Measurements from ENCODE around the gene PDCD6IP. TPM values are rescaled to one million over a fixed set of nuclear protein-coding genes. Genes with fewer than 3 reads are reported as not detected.
"Not testable (repeated sequence)": the region's sequence is repeated elsewhere in the genome, so short reads cannot be mapped to it uniquely, and the experiment has no call there.

The PDCD6IP gene, protein sequence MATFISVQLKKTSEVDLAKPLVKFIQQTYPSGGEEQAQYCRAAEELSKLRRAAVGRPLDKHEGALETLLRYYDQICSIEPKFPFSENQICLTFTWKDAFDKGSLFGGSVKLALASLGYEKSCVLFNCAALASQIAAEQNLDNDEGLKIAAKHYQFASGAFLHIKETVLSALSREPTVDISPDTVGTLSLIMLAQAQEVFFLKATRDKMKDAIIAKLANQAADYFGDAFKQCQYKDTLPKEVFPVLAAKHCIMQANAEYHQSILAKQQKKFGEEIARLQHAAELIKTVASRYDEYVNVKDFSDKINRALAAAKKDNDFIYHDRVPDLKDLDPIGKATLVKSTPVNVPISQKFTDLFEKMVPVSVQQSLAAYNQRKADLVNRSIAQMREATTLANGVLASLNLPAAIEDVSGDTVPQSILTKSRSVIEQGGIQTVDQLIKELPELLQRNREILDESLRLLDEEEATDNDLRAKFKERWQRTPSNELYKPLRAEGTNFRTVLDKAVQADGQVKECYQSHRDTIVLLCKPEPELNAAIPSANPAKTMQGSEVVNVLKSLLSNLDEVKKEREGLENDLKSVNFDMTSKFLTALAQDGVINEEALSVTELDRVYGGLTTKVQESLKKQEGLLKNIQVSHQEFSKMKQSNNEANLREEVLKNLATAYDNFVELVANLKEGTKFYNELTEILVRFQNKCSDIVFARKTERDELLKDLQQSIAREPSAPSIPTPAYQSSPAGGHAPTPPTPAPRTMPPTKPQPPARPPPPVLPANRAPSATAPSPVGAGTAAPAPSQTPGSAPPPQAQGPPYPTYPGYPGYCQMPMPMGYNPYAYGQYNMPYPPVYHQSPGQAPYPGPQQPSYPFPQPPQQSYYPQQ
- total RNA-seq, result 128 TPM
- long read RNA-seq, full-length matches to known transcripts, result 37 of 42 reads
- long read RNA-seq, partial matches to known transcripts, result 1 of 42 reads
- long read RNA-seq, other reads (novel, unspliced or antisense), result 4 of 42 reads

DNA sequence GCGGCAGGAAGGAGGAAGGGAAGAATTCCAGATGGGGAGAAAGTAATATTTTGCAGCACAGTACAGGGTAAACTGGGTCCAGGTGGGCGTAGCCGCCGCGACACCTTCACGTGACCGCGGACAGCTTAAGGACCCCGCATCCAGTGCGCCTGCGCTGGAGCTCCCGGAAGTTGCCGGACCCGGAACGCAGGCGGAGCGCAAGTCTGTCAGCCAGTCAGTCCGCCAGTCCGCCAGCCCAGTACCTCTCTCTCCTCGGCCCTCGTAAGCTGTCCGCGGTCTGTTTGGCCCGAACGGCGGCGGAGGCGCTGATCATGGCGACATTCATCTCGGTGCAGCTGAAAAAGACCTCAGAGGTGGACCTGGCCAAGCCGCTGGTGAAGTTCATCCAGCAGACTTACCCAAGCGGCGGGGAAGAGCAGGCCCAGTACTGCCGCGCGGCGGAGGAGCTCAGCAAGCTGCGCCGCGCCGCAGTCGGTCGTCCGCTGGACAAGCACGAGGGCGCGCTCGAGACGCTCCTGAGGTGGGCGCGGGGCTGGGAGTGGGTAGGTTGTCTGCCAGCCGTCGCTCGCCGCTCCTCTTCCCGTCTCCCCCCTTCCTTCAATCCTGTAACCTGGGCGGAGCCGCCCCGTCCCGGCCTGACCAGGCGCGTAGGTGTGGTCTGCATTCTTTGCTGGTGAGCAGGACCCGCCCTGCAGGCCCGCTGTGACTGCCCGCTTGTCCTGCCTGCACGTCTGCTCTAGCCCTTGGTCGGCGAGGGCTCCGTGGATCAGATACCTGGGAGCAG lies at the start of gene PDCD6IP:
Gene PDCD6IP (plus strand): TSS at position 213 of the 784 bp plus-strand sequence. CDS start 99 bp downstream, at position 312.
- intact Hi-C loops (cut with DNase I), result loop anchor here (5.0 kb wide), 1 partner anchor 81 kb away; the partner anchor contains the start of gene CLASP2
- ATAC-seq (peak; percentile 94), DNase-seq (ENCODE audit: missing footprints) (peak; percentile 97)

DNA sequence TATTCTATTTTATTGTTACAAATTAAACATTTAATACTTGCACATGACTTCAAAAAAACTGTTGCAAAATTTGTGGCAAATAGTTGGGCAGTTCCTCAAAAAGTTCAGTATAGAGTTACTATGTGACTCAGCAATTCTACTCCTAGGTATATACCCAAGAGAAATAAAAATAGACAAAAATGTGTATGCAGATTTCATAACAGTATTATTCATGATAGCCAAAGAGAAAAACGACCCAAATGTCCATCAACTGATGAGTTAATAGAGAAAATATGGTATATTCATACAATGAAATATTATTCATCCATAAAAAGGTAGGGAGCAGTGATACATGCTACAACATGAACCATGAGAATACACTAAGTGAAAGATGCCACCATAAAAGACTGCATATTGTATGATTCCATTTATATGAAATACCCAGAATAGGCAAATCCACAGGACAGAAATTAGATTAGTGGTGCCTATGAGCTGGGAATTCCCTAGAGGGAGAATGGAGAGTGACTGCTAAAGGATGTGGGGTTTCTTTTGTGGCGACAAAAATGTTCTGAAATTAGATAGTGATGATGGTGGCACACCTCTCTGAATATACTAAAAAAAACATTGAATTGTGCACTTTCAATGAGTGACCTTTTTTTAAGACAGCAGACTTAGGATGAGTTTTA lies 48.8 kb upstream of the PDCD6IP start:
- no peak for DNase-seq (ENCODE audit: missing footprints)
- ATAC-seq, result no peak
- intact Hi-C loops (cut with DNase I), result no loop called here

DNA sequence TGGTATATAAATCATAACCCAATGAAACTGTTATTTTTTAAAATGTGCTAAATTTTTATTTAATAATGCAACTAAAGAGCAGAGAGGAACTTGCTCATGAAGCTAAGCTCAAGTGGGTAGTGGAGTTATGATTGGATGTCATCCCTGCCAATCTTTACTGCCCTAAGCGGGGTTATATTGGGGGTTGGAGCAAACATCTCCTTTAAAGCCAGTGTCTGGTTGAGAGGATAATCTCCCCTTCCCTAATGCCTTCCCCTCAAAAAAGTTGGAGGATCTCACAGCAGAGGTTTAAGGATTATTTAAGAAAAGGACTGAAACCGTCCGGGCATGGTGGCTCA lies 48.2 kb upstream of the PDCD6IP start:
- no peak for ATAC-seq
- intact Hi-C loops (cut with DNase I), result no loop called here
- DNase-seq (ENCODE audit: missing footprints), result no peak

DNA sequence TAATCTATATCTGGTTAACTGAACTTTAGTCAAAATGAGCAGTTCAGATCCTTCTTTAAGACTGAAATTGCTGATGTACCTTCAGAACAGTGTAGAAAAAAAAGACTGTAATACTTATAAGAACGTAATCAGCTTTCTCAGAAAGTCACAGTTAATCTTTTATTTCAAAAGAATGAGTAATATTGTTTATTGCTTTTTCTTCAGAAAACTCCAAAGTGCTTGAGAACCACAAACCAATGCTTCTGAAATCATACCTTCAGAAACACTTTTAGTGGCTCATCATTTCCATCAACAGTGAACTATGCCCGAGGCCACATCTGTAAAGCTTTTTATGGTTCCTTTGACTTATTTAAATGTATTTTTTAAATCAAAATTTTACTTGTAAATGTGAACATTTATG lies 47.1 kb upstream of the PDCD6IP start:
- ATAC-seq (no peak), DNase-seq (ENCODE audit: missing footprints) (no peak)
- intact Hi-C loops (cut with DNase I), result no loop called here

DNA sequence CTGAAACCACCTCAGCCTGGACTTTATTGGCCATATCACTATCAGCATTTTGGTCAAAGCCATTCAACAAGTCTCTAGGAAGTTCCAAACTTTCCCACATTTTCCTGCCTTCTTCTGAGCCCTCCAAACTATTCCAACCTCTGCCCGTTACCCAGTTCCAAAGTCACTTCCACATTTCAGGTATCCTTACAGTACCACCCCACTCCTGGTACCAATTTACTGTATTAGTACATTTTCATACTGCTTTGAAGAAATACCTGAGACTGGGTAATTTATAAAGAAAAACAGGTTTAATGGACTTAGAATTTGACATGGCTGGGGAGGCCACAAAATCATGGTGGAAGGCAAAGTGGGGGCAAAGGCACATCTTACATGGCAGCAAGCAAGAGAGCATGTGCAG lies 44.0 kb upstream of the PDCD6IP start:
- intact Hi-C loops (cut with DNase I); ATAC-seq; DNase-seq (ENCODE audit: missing footprints): not testable (repeated sequence)

DNA sequence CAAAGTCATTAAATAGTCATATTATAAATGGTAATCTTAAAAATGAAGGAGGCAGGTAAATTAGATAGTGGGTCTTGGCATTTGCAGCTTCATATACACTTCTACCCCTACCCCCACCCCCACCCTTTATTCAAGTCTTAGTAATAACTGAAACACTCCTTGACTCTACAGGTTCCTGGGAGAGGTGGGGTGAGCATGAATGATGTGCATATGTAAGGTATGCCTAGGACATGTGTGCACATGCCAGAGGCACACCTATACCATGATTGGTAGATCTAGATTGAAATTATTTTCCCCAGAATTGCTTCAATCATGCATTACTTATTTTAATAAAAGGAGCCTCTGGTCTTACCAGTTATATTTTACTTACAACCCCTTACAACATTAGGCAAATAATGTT lies 40.1 kb upstream of the PDCD6IP start:
- no peak for DNase-seq (ENCODE audit: missing footprints)
- no peak for ATAC-seq
- intact Hi-C loops (cut with DNase I), result no loop called here

DNA sequence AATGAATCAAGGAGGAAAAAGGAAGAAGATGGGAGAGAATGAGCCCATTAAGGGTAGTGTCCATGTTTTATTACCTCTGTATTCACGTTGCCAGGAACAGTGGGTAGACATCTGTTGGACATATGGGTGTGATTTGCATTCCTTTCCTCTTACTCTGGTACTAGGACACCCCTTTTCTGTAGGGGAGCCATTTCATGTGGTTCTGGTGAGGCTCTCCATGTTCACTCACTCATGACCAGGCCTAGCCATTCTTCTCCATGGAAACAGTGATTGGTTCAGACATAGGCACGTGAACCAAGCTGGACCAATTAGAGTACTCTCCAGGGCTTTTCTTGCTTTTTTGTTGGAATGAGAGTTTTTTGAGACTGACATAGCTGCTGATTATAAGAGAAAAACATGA lies 39.6 kb upstream of the PDCD6IP start:
- intact Hi-C loops (cut with DNase I), result no loop called here
- DNase-seq (ENCODE audit: missing footprints) (no peak), ATAC-seq (no peak)

DNA sequence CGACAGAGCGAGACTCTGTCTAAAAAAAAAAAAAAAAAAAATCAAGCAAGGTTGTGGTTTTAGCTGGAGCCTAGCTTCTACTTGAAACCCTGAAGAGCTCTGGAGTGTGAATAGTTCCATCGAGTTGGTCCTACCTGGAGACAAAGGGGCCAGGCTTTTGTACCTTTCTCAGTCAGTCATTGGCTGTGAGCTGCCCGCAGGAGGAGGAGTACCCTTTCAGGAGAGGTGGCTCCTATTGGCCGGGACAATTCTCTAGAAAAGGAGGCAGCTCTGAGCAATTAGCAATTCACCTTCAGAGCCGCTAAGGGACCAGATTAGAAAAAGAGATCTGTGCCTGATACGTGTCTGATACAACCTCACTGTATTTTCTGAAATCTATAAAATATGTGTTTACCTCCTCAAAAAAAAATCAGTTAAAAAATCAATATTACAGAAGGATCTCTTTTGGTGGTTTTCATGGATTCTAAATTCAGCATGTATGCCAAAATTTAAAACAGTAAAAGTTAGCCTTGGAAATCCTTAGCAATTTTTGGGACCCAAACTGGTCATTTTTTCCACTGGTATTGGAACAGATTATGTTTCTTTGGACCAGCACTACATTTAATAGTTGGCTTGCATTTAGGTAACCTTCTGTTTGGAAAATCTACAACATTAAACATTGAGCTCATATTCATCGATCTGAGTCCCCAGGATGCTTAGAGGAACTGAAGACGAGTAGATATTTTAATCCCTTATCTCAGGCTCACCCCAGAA lies 29.7 kb upstream of the PDCD6IP start:
- intact Hi-C loops (cut with DNase I), result no loop called here
- DNase-seq (ENCODE audit: missing footprints) (no peak), ATAC-seq (no peak)

DNA sequence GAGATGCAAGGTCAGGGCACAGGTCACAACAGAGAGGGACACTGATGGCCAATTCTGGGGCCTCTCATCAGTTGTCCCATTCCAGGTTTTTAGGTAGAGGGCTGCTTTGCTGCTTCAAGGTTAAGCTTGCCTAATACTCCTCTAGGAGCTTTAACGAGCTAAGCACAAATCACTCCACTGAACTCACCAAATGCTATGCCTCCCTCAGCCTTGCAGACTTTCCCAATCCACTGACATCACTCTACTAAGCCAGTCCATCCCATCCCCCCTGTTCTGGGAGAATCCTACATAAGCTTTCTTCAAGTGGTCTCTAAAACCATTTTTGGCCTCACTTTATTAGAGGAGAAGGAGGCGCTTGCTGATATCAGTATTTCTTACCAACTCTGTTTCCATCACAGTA lies 24.8 kb upstream of the PDCD6IP start:
- no peak for DNase-seq (ENCODE audit: missing footprints)
- no peak for ATAC-seq
- intact Hi-C loops (cut with DNase I), result no loop called here

DNA sequence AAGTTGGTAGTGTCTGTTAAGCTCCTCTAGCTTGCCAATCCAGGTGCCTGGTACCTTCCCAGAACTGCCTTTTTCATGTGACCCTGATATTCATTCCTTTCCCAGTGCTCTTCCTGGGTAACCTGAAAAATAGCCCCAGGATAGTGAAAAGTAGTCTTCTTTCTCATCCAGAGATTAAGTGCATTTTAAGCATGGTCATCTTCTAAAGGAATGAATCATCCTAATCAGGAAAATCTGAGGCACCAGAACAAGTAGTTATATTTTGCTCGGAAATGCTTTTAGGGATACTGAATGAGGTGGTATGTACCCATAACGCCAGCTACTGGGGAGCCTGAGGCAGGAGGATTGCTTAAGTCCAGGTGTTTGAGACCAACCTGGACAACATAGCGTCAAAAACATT lies 23.1 kb upstream of the PDCD6IP start:
- intact Hi-C loops (cut with DNase I), result no loop called here
- ATAC-seq (no peak), DNase-seq (ENCODE audit: missing footprints) (no peak)

DNA sequence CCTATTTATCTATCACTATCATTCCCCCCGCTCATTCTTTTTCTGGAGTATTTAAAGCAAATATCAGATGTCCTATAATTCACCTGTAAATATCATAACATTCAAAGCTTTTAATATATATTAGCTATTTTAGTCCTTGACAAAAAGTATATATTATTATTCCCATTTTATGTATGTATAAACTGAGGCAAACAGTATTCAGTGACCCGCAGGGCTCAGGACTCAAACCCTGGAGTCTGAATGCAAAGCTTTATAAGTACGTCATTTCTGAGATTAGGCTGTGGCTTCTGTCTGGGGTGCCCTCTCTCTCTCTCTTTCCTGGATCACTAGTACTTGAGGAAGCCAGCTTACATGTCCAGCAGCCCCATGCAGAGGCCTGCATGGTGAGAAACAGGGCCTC lies 20.4 kb upstream of the PDCD6IP start:
- ATAC-seq (no peak), DNase-seq (ENCODE audit: missing footprints) (no peak)
- intact Hi-C loops (cut with DNase I), result no loop called here

DNA sequence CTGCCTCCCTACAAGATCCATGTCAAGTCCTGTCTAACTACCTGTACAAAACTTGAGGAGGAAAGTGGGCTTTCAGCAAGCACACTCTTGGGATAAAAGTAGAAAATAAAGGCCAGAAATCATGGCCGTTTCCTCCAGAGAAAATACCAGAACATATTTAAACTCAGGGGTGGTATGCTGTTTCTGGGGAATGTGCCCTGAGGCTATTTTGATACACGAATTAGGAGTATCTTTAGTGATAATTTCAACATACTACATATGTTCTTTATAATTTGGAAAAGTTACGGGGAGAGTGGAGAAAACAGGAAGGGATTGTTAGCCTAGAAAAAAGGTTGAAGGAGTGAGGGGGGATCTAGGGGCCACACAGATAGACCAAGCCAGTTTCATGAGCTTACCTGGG lies 18.7 kb upstream of the PDCD6IP start:
- DNase-seq (ENCODE audit: missing footprints) (no peak), ATAC-seq (no peak)
- intact Hi-C loops (cut with DNase I), result no loop called here

DNA sequence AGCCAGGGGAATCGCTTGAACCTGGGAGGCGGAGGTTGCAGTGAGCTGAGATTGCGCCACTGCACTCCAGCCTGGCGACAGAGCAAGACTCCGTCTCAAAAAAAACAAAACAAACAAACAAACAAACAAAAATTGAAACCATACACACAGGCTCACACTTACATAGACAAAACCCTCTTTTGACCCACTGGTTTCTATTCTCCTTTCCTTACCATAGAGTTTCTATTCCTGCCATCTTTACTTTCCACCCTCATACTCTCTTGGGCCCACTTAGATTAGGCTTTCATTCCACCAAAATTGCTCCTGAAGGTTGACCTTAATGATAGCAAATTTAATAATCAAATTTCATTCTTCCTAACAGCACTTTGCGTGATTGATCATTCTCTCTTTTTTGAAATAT lies 17.0 kb upstream of the PDCD6IP start:
- intact Hi-C loops (cut with DNase I); DNase-seq (ENCODE audit: missing footprints); ATAC-seq: not testable (repeated sequence)

DNA sequence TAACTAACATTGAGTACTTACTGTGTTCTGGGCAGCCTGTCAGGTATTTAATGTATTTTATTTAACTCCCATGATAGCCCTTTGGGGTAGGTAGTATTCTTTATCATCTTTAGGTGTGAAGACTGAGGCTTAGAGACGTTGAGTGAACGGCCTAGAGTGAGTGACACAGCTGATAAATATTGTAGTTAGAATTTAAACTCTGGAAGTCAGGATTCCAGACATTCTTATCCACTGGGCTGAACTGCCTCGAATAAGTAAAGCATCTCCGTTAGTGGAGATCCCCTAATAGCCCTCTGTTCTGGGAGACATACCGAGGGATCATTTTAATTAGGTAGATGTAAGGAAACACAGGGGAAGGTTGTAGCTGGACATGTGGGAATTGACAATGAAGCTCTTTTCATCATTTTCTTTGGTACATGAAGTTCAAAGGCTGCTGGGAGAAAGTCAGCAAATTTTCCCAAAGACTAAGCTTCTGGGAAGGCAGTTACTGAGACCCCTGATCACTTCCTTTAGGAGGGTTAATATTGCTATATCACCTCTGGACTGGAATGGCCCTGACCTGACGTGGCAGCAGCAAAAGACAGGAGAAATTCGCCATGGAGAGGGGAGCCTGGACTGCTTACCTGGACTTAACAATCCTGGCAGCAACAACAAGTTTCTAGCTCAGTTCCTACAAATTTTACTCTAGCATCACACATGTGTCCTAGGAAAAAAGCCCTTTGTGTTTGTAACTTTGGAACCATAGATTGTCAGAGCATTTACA lies 11.7 kb upstream of the PDCD6IP start:
- intact Hi-C loops (cut with DNase I), result loop anchor here (2.0 kb wide), 1 partner anchor 152 kb away; no protein-coding TSS in a partner anchor
- ATAC-seq, result no peak
- no peak for DNase-seq (ENCODE audit: missing footprints)

DNA sequence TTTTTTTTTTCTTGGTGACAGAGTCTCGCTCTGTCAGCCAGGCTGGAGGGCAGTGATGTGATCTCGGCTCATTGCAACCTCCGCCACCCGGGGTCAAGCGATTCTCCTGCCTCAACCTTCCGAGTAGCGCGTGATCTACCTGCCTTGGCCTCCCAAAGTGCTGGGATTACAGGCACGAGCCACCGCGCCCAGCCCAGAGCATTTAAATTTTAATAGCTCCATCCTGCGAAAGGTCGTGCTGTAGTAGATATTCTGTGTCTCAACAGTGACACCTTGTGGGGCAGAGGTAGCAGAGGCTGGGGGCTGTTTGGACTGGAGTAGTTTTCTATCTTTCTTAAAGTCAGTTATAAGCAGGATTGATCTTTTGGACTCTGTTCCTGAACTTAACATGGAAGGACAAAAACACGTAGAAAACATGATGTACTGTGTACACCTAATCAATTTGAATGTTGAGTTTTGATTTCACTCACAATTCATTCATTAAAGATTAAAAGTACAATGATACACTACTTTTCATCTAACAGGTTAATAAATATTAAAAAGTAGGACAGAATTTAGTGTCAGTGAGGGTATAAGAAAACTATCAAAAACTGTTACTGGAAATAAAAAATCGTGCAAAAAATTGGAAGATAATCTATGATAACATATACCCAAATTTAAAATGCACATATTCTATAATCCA lies 11.0 kb upstream of the PDCD6IP start:
- ATAC-seq, result peak; percentile 72

DNA sequence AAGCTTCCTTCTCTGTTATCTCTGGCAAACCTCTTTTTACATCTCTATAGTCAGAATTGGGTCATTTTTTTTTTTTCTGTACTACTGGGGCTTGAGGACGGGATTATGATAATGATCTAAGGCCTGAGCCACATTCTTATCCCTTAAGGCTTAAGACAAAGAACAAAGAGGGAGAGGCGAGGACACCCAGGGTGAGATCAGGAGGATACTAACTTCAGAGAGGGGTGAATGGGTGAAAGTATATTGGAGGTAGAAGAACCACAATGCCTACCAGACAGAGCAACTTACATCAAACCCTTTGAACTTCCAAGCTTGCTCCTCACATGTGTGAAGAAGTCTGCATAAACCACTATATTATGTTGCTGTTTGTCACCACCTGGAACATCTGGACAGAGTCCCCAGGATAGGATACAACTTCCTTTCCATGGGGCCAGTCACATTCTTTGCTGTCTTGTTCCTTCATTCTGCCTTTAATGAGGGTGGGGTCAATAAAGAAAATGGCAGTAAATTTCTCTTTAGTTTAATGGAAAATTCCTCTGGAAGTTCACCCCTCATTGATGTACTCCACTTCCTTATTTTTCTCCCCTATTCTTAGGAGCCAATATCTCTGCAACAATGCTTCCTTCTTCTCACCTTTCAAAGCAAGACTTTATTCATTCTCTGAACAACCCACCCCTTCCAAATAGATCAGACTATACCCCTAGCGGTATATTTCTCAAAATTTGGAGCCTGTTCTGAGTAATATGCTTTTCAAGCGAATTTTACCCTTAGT lies 9.1 kb upstream of the PDCD6IP start:
- ATAC-seq (no peak), DNase-seq (ENCODE audit: missing footprints) (no peak)
- intact Hi-C loops (cut with DNase I), result no loop called here

More for the DNA sequence above, 11.0 kb upstream of the PDCD6IP start:
- intact Hi-C loops (cut with DNase I), result loop anchor here (2.0 kb wide), 1 partner anchor 153 kb away; no protein-coding TSS in a partner anchor
- no peak for DNase-seq (ENCODE audit: missing footprints)

Measured in Right ventricle myocardium inferior (tissue), 1 donor.